HepG2 (cell line): Measurements from ENCODE around the gene FANCF. TPM values are rescaled to one million over a fixed set of nuclear protein-coding genes. Genes with fewer than 3 reads are reported as not detected.

Experiments used
- AHDC1 ChIP-seq: sonication (generic); formaldehyde crosslinking; IDR thresholded peaks from 2 replicates; pipeline ENCODE4 v1.5.1; 2020; ENCODE audit warnings: mild to moderate bottlenecking, missing genetic modification reagents, borderline replicate concordance
- JUN ChIP-seq: sonication (generic); formaldehyde crosslinking; IDR thresholded peaks from 2 replicates; pipeline ENCODE4 v1.4.0; 2020; ENCODE audit warnings: mild to moderate bottlenecking, missing genetic modification reagents
- PHB2 ChIP-seq: fragments of 450-650 bp; IDR thresholded peaks from 2 replicates; pipeline ENCODE4 v1.6.1; 2018; ENCODE audit not compliant: partially characterized antibody
- PHF21A ChIP-seq: sonication (generic); formaldehyde crosslinking; IDR thresholded peaks from 2 replicates; pipeline ENCODE4 v1.5.0; 2020; ENCODE audit warnings: mild to moderate bottlenecking, missing genetic modification reagents
- RBAK ChIP-seq: sonication (generic); formaldehyde crosslinking; IDR thresholded peaks from 2 replicates; pipeline ENCODE4 v1.5.1; 2020; ENCODE audit warnings: mild to moderate bottlenecking, missing genetic modification reagents
- SIX1 ChIP-seq: sonication (generic); formaldehyde crosslinking; IDR thresholded peaks from 2 replicates; pipeline ENCODE4 v1.4.0; 2020; ENCODE audit warnings: missing genetic modification reagents, borderline replicate concordance
- SNAPC2 ChIP-seq: sonication (generic); formaldehyde crosslinking; IDR thresholded peaks from 2 replicates; pipeline ENCODE4 v1.8.1; 2022; ENCODE audit warnings: mild to moderate bottlenecking, missing genetic modification reagents
- ZBTB42 ChIP-seq: sonication (generic); formaldehyde crosslinking; IDR thresholded peaks from 2 replicates; pipeline ENCODE4 v1.5.0; 2020; ENCODE audit warnings: mild to moderate bottlenecking, missing genetic modification reagents
- ZNF143 ChIP-seq: sonication (generic); formaldehyde crosslinking; IDR thresholded peaks from 2 replicates; pipeline ENCODE4 v1.4.0; 2020; ENCODE audit warnings: missing genetic modification reagents
- ZNF598 ChIP-seq: sonication (generic); formaldehyde crosslinking; IDR thresholded peaks from 2 replicates; pipeline ENCODE4 v1.5.1; 2020; ENCODE audit warnings: mild to moderate bottlenecking, missing genetic modification reagents, borderline replicate concordance
- ZNF703 ChIP-seq: sonication (generic); formaldehyde crosslinking; IDR thresholded peaks from 2 replicates; pipeline ENCODE4 v1.5.1; 2020; ENCODE audit warnings: missing genetic modification reagents, mild to moderate bottlenecking, moderate library complexity, borderline replicate concordance
- ZNF704 ChIP-seq: sonication (generic); formaldehyde crosslinking; IDR thresholded peaks from 2 replicates; pipeline ENCODE4 v1.8.1; 2023; ENCODE audit warnings: mild to moderate bottlenecking, inconsistent platforms, moderate library complexity, missing genetic modification reagents, borderline replicate concordance
- ZNF713 ChIP-seq: sonication (generic); formaldehyde crosslinking; IDR thresholded peaks from 2 replicates; pipeline ENCODE4 v1.4.0; 2020; ENCODE audit warnings: mild to moderate bottlenecking, missing genetic modification reagents
- ZNF737 ChIP-seq: sonication (generic); formaldehyde crosslinking; IDR thresholded peaks from 2 replicates; pipeline ENCODE4 v1.5.0; 2020; ENCODE audit warnings: missing genetic modification reagents, mild to moderate bottlenecking, borderline replicate concordance
- polyA plus RNA-seq, 8 experiments: library from polyadenylated mRNA; depleted of rRNA in 3 of 8; stranded (reverse) in 7 of 8; unstranded in 1 of 8; fragments of >200 nt; fragmentation: Illumina TruSeq in 4 of 8; extraction: Trizol in 4 of 8; gene quantifications; 2 replicates each; pipeline versions ENCODE4 v1.2.1 to v1.2.3, GENCODE V29; 2011 to 2016; ENCODE audit warnings: low read depth in 4 of 8, missing spikeins in 1 of 8, mixed read lengths in 1 of 8; ENCODE audit not compliant: insufficient read depth in 1 of 8
- total RNA-seq, 5 experiments: library from RNA; depleted of rRNA; stranded (reverse); fragments of >200 nt; fragmentation: Illumina TruSeq; extraction: Trizol; gene quantifications; 2 replicates each; pipeline ENCODE4 v1.2.3, GENCODE V29; 2016; ENCODE audit warnings: low read depth in 1 of 5

FANCF gene
- total and polyA plus RNA-seq, 2 of the 13 experiments (the other 11 are each of a cell fraction or from before 2014, with no cell fraction given) = 2.5 to 9.7 TPM

- TF ChIP-seq SNAPC2 (CRISPR knock-in tag) (no peak), PHB2 (no peak), PHF21A (CRISPR knock-in tag) (peak; percentile 64; the same call in 1 of the 2 replicates), AHDC1 (CRISPR knock-in tag) (no peak), ZNF704 (CRISPR knock-in tag) (no peak), ZBTB42 (CRISPR knock-in tag) (peak; percentile 7; the same call in 1 of the 2 replicates), ZNF598 (CRISPR knock-in tag) (no peak), SIX1 (CRISPR knock-in tag) (peak; percentile 67; the same call in 1 of the 2 replicates), ZNF703 (CRISPR knock-in tag) (no peak), JUN (CRISPR knock-in tag) (no peak), RBAK (CRISPR knock-in tag) (no peak), ZNF713 (no peak), ZNF737 (CRISPR knock-in tag) (no peak), ZNF143 (CRISPR knock-in tag) (no peak)
These were observed 40.7 kb upstream of the FANCF start, which contains the start of gene GAS2 (continued) for GRCh38 chr11:22666325-22666687.
